ENCODE measurements around the gene XYLT1.

XYLT1 gene

GRCh38 chr16:17062676-17063075, 408.1 kb downstream of the XYLT1 start:
- TF ChIP-seq, protein P1, sequence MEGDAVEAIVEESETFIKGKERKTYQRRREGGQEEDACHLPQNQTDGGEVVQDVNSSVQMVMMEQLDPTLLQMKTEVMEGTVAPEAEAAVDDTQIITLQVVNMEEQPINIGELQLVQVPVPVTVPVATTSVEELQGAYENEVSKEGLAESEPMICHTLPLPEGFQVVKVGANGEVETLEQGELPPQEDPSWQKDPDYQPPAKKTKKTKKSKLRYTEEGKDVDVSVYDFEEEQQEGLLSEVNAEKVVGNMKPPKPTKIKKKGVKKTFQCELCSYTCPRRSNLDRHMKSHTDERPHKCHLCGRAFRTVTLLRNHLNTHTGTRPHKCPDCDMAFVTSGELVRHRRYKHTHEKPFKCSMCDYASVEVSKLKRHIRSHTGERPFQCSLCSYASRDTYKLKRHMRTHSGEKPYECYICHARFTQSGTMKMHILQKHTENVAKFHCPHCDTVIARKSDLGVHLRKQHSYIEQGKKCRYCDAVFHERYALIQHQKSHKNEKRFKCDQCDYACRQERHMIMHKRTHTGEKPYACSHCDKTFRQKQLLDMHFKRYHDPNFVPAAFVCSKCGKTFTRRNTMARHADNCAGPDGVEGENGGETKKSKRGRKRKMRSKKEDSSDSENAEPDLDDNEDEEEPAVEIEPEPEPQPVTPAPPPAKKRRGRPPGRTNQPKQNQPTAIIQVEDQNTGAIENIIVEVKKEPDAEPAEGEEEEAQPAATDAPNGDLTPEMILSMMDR (IDR thresholded peaks at IDR 0.05; ENCODE audit: borderline replicate concordance, insufficient read depth, low read depth, low read length), result no peak
- H3K4me3 ChIP-seq (ENCODE audit: low read depth, low read length), result no peak overlapping the region

GRCh38 chr16:17061326-17061725, 409.4 kb downstream of the XYLT1 start:
- H3K4me3 ChIP-seq (ENCODE audit: low read depth, low read length), result no peak overlapping the region
- TF ChIP-seq, protein P1 (IDR thresholded peaks at IDR 0.05; ENCODE audit: borderline replicate concordance, insufficient read depth, low read depth, low read length), result no peak

DNA sequence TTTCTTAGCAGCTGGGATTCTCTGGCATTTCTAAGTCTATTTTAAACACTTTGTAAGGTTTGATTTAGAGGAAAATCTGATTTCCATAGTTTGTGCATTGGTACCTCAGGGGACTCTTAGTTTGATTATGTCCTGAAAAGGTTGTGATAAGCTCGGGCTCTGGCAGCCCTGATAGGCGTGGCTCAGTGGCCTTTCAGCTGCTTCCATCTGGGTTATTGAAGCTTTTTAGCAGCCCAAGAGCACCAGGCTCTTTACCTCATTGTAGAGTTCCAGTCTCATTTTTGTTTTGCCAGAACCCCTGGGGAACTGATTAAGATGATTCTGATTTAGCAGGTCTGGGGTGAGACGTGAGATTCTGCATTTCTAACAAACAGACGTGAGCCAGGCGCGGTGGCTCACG, 412.3 kb downstream of the XYLT1 start:
- H3K4me3 ChIP-seq (ENCODE audit: low read depth, low read length), result no peak overlapping the region
- TF ChIP-seq, protein P1 (IDR thresholded peaks at IDR 0.05; ENCODE audit: borderline replicate concordance, insufficient read depth, low read depth, low read length), result no peak

GRCh38 chr16:17056666-17057065, 414.1 kb downstream of the XYLT1 start:
- TF ChIP-seq, protein P1 (IDR thresholded peaks at IDR 0.05; ENCODE audit: borderline replicate concordance, insufficient read depth, low read depth, low read length), result no peak
- H3K4me3 ChIP-seq (ENCODE audit: low read depth, low read length), result no peak overlapping the region

DNA sequence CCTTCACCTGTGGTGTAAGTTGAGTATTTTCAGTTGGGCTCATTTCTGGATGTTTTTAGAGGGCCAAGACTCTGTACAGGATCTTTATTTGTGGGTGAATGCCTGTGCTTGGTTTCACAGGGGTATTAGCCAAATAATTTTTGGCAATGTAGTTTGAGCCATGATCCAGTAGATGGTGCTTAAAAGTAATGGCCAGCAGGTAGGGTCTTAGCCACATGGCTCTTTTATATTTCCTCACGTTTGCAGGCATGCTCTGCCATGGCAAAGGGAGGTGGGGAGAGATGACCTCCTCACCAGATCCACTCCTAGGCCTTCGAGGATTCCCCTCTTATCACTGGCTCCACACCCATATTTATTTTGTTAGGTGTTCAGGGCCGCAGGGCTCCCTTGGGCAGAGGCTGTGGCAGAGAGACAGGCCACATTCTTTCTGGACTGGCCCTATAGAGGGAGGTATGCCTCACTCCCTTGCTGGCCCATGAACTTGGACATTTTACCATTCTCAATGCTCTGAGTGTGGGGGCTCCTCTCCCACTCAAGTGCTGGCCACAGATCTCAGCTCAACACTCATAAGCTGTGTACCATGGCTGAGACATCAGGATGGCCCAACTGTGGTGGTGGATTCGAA, 417.1 kb downstream of the XYLT1 start:
- H3K4me3 ChIP-seq (ENCODE audit: low read depth, low read length), result no peak overlapping the region
- TF ChIP-seq, protein P1 (IDR thresholded peaks at IDR 0.05; ENCODE audit: borderline replicate concordance, insufficient read depth, low read depth, low read length), result 0 out of 2 replicates have a peak, but pooled peaks have one; percentile 2

Data from GM12875 (cell line).